GM11168 (cell line): ENCODE data around the gene LRP1B.

Source experiments
- in situ Hi-C: fragments of 300-500 bp; cut with MboI; formaldehyde crosslinking; loops from one replicate; pipeline ENCODE4 v1.12.0; 2022; ENCODE audit warnings: low sequenced_read_pairs; ENCODE audit not compliant: unreplicated experiment

LRP1B gene

GRCh38 chr2:141967980-141968379 lies 162.8 kb downstream of the LRP1B start:
- in situ Hi-C loops = no loop called here

- in situ Hi-C loops = no loop called here
These were observed 163.3 kb downstream of the LRP1B start for GRCh38 chr2:141967503-141967902.

GRCh38 chr2:141959941-141960340 lies 170.9 kb downstream of the LRP1B start:
- in situ Hi-C loops = no loop called here

GRCh38 chr2:141959016-141959415 lies 171.8 kb downstream of the LRP1B start:
- in situ Hi-C loops = no loop called here

- in situ Hi-C loops = no loop called here
These were observed 172.9 kb downstream of the LRP1B start for GRCh38 chr2:141957827-141958450.

GRCh38 chr2:141957321-141957720 lies 173.5 kb downstream of the LRP1B start:
- in situ Hi-C loops = no loop called here

- in situ Hi-C loops = no loop called here
These were observed 183.3 kb downstream of the LRP1B start for GRCh38 chr2:141947396-141948114.

GRCh38 chr2:141946016-141946415 lies 184.8 kb downstream of the LRP1B start:
- in situ Hi-C loops = no loop called here

GRCh38 chr2:141943918-141944317 lies 186.9 kb downstream of the LRP1B start:
- in situ Hi-C loops = no loop called here

- in situ Hi-C loops = no loop called here
These were observed 188.6 kb downstream of the LRP1B start for GRCh38 chr2:141942006-141942789.

- in situ Hi-C loops = no loop called here
These were observed 189.6 kb downstream of the LRP1B start for GRCh38 chr2:141941210-141941714.

GRCh38 chr2:141940709-141941108 lies 190.1 kb downstream of the LRP1B start:
- in situ Hi-C loops = no loop called here

- in situ Hi-C loops = no loop called here
These were observed 197.6 kb downstream of the LRP1B start for GRCh38 chr2:141933226-141933625.

- in situ Hi-C loops = no loop called here
These were observed 198.6 kb downstream of the LRP1B start for GRCh38 chr2:141932261-141932660.

- in situ Hi-C loops = no loop called here
These were observed 199.0 kb downstream of the LRP1B start for GRCh38 chr2:141931797-141932196.

GRCh38 chr2:141930803-141931202 lies 200.0 kb downstream of the LRP1B start:
- in situ Hi-C loops = no loop called here

GRCh38 chr2:141929331-141930252 lies 201.2 kb downstream of the LRP1B start:
- in situ Hi-C loops = no loop called here

GRCh38 chr2:141928476-141928875 lies 202.3 kb downstream of the LRP1B start:
- in situ Hi-C loops = no loop called here

- in situ Hi-C loops = no loop called here
These were observed 203.3 kb downstream of the LRP1B start for GRCh38 chr2:141927536-141927935.

- in situ Hi-C loops = no loop called here
These were observed 205.3 kb downstream of the LRP1B start for GRCh38 chr2:141925511-141925910.
